Esophagus squamous epithelium (tissue), 4 donors: ENCODE data around the gene FAM210B.

Experiments used
- POLR2A ChIP-seq, 4 donors: fragments of 450-650 bp; IDR thresholded peaks; one replicate each; pipeline ENCODE4 v1.6.1; 2017; ENCODE audit warnings: antibody characterized with exemption in 4 of 4, mild to moderate bottlenecking in 4 of 4, moderate library complexity in 3 of 4
- TF ChIP-seq, protein P1 (sequence below), 6 experiments: fragments of 450-650 bp in 4 of 6; fragments of 200-600 bp in 2 of 6; sonication (generic) in 2 of 6; IDR thresholded peaks; one replicate each; pipeline ENCODE4 v1.5.1; 2016 to 2019; ENCODE audit warnings: antibody characterized with exemption in 6 of 6, mild to moderate bottlenecking in 4 of 6, moderate library complexity in 4 of 6

DNA sequence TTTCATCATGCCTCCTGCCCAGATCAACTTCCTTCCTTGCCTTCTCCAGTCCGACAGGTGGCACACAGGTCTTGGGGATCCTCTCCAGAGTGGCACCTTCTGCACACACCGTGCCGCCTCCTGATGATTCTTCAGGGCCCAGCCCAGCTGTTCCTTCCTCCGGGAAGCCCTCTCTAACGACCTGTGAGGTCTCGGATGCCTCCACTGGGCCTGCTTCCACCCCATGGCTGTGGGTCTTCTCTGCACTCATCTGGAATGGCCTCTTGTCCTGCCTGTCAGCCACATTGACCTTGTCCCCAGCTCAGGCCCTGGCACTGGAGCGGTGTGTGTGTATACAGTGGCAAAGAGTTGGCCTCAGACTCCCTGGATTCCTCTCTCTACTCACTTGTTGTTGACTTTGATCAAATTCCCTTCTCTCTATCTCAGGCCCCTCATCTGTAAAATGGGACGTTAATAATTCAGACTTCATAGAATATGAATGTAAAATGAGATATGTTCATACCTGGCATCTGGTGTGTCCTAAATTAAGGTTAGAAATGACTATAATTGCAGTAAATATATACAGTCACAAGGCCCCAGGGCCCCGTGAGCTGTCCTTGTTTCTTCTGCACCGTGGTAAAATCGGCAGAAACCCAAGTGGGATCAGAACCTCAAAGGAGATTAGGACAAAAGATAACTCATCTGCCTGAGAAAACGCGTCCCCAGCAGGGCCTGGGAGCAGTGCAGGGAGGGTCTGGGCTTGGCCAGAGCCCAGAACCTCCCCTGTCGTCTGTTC, 1.5 kb downstream of the FAM210B start:
- TF ChIP-seq, protein P1, sequence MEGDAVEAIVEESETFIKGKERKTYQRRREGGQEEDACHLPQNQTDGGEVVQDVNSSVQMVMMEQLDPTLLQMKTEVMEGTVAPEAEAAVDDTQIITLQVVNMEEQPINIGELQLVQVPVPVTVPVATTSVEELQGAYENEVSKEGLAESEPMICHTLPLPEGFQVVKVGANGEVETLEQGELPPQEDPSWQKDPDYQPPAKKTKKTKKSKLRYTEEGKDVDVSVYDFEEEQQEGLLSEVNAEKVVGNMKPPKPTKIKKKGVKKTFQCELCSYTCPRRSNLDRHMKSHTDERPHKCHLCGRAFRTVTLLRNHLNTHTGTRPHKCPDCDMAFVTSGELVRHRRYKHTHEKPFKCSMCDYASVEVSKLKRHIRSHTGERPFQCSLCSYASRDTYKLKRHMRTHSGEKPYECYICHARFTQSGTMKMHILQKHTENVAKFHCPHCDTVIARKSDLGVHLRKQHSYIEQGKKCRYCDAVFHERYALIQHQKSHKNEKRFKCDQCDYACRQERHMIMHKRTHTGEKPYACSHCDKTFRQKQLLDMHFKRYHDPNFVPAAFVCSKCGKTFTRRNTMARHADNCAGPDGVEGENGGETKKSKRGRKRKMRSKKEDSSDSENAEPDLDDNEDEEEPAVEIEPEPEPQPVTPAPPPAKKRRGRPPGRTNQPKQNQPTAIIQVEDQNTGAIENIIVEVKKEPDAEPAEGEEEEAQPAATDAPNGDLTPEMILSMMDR (IDR thresholded peaks at IDR 0.05), result no peak
- no peak for TF ChIP-seq POLR2A (IDR thresholded peaks at IDR 0.05)
